HG03575 (cell line): ENCODE measurements around the gene ZNF488.
"Not testable (repeated sequence)": the region's sequence is repeated elsewhere in the genome, so short reads cannot be mapped to it uniquely, and the experiment has no call there.

Source experiments
- ATAC-seq: cut with Tn5 transposase; IDR thresholded peaks from one replicate; pipeline ENCODE4 v1.9.1; 2021; ENCODE audit not compliant: unreplicated experiment, insufficient number of reproducible peaks, low FRiP score; ENCODE audit errors: extremely low read depth

The ZNF488 gene

DNA sequence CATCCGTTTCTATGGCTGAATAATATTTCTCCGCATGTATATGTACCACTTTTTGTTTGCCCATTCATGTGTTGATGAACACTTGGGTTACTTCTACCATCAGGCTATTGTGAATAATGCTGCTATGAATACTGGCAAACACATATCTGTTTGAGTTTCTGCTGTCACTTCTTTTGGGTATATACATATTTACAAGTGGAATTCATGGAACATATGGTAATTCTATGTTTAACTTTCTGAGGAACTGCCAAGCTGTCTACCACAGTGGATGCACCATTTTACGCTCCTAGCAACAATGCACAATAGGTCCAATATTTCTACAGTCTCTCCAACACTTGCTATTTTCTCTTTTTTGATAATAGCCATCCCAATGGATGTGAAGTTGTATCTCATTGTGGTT, 5.5 kb upstream of the ZNF488 start:
- no peak for ATAC-seq

- ATAC-seq = no peak
Measured at GRCh38 chr10:47388879-47389278, 4.8 kb upstream of the ZNF488 start.

- ATAC-seq = not testable (repeated sequence)
Measured at GRCh38 chr10:47386104-47386503, 2.0 kb upstream of the ZNF488 start.

DNA sequence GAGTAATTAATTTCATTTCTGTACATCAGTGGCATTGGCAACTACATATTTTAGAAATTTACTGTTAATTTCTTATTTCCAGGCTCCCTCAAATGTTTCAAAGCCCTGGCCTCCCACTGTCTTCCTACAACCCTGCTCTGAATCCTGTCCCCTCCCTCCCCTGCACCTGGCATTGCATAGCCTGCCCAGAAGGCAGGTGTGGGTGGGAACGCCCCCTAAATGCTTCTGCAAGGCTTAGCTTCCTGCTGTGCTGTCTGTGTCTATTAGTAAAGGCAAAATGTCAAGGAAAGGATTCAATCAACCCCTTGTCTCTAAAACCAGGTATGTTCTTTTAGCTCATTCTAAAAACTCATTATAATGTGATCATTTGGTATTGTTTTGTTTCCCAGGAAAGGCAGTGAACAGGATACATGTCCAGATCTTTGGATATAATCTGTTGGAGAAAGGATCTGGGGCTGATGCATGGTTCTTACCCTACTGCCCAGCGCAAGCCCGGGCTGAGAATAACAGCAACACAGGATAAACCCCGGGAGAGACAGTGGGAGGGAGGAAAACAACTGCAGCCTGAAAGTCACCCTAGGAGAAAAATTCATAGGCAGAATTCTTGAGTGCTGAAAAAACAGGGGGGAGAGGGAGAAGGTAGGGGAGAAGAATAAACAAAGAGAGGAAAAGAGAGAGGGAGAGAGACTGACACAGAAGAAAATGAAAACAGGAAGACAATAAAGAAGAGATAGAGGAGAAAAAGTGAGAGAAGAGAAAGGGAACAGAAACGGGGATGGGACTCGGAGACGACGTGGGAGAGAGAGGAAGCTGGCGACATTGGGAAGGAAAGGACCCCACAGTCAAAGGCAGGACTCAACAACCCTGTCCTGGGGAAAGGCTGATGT, 589 bp downstream of the ZNF488 start:
- ATAC-seq = no peak

- ATAC-seq = no peak
Measured at GRCh38 chr10:47381427-47382379, 2.4 kb downstream of the ZNF488 start.

- ATAC-seq = no peak
Measured at GRCh38 chr10:47381103-47381395, 3.0 kb downstream of the ZNF488 start.

- no peak for ATAC-seq
Measured at GRCh38 chr10:47380341-47381102, 3.6 kb downstream of the ZNF488 start.

DNA sequence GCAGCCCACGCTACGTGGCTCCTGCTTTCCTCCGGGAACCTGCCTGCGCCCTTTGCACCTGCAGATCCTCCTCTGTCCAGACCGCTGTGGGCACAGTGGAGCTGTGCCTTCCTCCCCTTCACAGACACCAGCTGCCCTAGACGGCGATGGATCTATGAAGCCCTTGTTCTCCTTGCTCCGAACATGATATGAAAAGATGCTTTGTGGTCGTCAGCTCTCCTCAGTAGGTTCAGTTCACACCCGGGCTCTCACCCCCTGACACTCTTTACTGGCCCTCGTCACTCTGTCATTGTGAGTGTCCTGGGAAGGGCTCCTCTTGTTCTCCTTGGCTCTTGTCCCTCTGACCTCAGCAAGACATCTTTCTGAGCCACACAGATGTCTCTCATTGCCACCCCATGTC, 4.2 kb downstream of the ZNF488 start:
- no peak for ATAC-seq

GRCh38 chr10:47379445-47379785, 4.7 kb downstream of the ZNF488 start:
- no peak for ATAC-seq

DNA sequence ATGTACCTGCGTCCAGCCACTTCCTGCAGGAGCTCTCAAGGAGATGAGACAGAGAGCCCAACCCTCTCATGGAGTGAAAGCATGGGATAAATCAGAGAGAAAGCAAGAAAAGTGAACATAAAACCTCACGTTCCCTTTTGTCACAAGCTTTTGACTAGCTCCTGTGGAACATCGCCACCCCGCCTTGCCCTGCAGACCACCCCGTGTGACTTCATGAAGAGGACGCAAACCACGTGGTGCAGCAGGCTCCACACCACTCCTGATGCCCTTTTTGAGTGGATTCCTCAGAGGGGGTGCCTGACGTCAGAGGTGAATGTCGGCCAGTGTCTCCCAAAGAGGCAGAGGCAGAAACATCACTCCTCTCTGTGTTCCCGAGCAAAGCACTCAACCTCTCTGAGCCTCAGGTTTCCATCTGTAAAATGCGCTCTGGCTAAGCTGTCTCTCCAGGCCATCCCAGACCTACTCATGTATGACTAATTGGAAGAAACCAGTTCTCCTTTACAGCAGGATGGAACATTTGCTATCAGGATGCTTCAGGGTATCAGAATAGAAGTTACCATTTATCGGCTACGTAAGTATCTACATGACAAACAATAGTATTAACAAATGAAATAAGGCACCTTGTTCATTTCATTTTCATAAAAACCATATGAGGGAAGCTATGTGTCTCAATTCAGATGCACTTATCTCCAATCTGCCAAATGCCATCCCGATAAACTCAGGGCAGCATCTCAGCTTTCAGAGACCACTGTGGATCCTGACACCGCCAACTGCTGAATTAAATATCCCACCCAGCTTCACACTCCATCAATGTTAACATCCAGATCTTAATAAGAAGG, 5.3 kb downstream of the ZNF488 start:
- ATAC-seq = no peak

DNA sequence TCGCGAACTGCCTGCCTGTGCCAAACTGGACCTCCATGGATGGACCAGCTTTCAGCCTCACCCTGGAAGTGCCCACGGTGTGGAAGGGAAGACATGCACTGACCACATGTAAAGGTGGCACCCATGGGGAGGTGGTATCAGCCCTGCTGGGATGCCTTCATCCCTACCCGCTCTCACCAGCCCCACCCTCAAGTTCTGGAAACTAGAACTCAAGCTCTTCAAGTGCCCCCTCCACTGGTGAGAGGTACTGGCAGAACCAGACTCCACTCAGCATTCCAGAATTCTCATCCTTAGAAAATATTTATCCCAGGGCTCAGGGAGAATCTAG, 5.9 kb downstream of the ZNF488 start:
- ATAC-seq = no peak

GRCh38 chr10:47376522-47377220, 7.4 kb downstream of the ZNF488 start:
- no peak for ATAC-seq

- ATAC-seq = no peak
Measured at GRCh38 chr10:47374611-47375536, 9.2 kb downstream of the ZNF488 start.

- no peak for ATAC-seq
Measured at GRCh38 chr10:47372726-47373125, 11.4 kb downstream of the ZNF488 start.

- ATAC-seq = no peak
Measured at GRCh38 chr10:47371629-47372485, 12.2 kb downstream of the ZNF488 start.

GRCh38 chr10:47370878-47371277, 13.2 kb downstream of the ZNF488 start:
- ATAC-seq = no peak
